GM19452 (cell line): Measurements from ENCODE around the gene RABL6.
"Not testable (repeated sequence)": the region's sequence is repeated elsewhere in the genome, so short reads cannot be mapped to it uniquely, and the experiment has no call there.

Source experiments
- ATAC-seq: cut with Tn5 transposase; IDR thresholded peaks from one replicate; pipeline ENCODE4 v1.9.1; 2021; ENCODE audit not compliant: unreplicated experiment

The RABL6 gene

DNA sequence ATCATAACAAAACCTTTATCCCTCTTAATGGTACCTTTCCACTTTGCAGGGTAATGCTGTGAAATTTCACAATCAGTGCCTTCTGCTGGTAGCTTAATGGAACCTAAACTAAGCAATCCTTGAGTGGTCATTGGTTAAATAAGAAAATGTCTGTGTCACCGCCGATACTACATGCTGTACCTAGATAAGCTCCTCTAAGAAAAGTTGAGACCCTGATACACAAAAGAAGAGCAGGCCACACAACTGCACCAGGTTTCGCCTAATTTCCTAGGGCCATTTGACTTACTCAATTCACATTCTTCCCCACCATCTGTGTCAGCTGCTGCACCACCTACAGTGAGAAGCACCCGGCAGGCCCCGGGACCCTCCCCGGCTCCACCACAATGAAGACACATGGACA is 67.4 kb downstream of the RABL6 start:
- no peak for ATAC-seq

GRCh38 chr9:136876476-136876875 is 68.7 kb downstream of the RABL6 start:
- no peak for ATAC-seq

DNA sequence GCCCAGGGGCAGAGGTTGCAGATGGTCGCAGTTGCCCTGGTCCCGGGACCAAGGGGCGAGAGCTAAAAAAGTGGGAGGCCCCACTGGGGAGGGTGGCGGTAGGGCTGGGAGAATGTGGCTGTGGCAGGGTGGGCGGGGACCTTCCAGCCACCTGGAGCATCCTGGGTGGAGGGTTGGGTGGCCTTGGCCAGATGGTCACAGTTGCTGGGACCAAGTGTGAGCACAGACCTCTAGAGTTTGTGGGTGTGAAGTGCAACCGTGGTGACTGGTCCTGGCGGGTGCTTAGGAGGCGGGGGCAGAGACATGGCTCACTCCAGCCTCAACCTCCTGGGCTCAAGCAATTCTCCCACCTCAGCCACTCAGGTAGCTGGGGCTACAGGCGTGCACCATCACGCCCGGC is 72.9 kb downstream of the RABL6 start:
- no peak for ATAC-seq

DNA sequence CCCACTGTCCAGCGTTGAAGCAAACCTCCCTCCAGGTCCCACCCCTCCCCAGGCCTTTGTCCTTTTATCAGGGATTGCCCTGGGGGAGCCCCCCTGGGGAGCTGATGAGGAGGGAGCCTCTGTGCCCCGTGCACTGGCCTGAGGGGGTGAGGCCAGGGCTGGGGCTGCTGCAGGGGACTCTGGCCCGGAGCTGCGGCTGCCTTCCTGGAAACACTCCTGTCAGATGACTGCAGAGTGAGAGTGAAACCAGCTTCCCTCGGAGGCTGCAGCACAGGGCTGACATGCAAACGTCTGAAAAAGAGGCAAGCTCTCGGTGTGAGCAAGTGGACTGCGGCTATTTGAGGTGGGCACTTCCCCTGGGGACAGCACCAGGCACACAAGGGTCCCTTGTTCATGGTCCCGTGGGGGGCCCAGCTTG is 74.0 kb downstream of the RABL6 start:
- ATAC-seq: no peak

GRCh38 chr9:136882109-136882946 is 74.6 kb downstream of the RABL6 start:
- no peak for ATAC-seq

DNA sequence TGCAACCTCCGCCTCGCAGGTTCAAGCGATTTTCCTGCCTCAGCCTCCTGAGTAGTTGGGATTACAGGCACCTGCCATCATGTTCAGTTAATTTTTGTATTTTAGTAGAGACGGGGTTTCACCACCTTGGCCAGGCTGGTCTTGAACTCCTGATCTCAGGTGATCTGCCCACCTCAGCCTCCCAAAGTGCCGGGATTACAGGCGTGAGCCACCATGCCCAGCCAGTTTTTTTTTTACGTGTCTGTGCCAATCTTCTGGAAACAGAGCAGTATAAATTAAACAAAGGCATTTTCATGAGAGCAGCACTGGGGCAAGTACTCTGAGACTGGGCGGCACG is 75.2 kb downstream of the RABL6 start:
- not testable (repeated sequence) for ATAC-seq

DNA sequence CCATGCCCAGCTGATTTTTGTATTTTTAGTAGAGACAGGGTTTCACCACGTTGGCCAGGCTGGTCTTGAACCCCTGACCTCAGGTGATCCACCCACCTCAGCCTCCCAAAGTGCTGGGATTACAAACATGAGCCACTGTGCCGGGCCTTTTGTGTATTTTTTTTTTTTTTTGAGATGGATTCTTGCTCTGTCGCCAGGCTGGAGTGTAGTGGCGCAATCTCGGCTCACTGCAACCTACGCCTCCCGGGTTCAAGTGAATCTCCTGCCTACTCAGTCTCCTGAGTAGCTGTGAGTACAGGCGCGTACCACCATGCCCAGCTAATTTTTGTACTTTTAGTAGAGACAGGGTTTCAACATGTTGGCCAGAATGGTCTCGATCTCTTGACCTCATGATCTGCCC is 75.9 kb downstream of the RABL6 start:
- not testable (repeated sequence) for ATAC-seq

GRCh38 chr9:136885950-136886578 is 78.3 kb downstream of the RABL6 start, which contains the start of gene TRAF2:
TRAF2 (plus strand) TSS chr9:136886516; CDS start chr9:136898741, 12,225 bp downstream.
- ATAC-seq: peak; percentile 76

DNA sequence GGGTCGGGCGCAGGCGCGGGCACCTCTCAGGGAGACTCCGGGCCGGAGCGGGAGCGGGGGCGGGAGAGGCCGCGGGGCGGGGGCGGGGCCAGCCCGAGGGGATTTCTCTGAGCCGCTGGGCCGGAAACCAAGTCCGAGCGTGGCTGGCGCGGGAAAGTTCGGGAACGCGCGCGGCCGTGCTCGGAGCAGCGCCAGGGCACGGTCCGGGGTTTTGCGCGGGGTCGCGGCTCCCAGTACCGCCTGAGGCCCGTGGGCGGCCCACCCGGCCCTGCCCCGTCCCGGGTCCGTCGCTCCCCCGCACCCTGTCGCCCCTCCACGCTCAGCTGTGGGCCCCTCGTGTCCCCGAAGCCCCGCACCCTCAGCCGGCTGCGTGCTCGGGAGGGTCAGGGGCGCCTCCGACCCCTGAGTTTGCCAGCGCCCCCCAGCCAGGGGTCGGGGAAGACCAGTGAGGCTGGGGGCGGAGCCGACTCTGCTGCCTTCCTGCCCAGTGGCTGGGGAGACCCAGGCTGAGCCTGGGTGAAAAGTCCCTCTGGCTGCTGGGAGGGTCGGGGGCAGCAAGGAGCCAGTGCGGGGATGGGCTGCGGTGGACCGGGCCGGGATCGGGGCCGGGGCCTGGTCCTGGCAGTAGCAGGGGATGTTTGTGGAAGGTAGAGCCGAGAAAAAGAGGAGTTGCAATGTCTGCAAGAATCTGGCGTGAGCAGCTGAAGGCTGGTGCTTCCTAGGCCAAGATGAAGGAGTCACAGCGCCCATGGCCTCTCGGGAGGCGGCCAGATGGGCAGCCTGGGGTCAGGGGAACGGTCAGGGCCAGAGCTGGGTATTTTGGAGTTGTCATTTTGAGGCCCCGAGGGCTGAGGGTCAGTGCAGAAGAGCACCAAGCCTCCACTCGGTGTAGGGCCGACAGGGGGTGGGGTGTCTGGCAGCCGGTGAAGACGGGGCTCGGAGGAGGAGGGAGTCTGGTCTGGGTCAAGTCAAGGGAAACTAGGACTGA is 79.2 kb downstream of the RABL6 start:
- peak; percentile 20 for ATAC-seq

GRCh38 chr9:136888454-136888853 is 80.7 kb downstream of the RABL6 start:
- ATAC-seq: no peak

GRCh38 chr9:136889858-136890257 is 82.1 kb downstream of the RABL6 start:
- ATAC-seq: no peak

GRCh38 chr9:136890661-136891060 is 82.9 kb downstream of the RABL6 start:
- no peak for ATAC-seq
